ENCODE data around the gene SF3A1. TPM values are rescaled to one million over a fixed set of nuclear protein-coding genes. Genes with fewer than 3 reads are reported as not detected.

Gene SF3A1
- total RNA-seq, 1 experiment from 2014 or later, result 167 TPM

GRCh38 chr22:30284666-30285065 is 72.0 kb downstream of the SF3A1 start:
- ChIA-PET POLR2A (interaction anchor here (0.7 kb wide), 1 partner anchor 22 kb away, joined by 3 read pairs; no protein-coding TSS in a partner anchor), CTCF (interaction anchor here (1.5 to 2.6 kb wide), 4 partner anchors 8 to 176 kb away, joined by 5 to 21 read pairs (median 12); partner anchors contain the start of gene RNF215)
- H3K27ac Mint-ChIP-seq (ENCODE audit: low read depth, unreplicated experiment), result no peak overlapping the region
- DNase-seq (ENCODE audit: unreplicated experiment), result no peak
- TF ChIP-seq CTCF (IDR thresholded peaks at IDR 0.05; ENCODE audit: unreplicated experiment), result no peak
- intact Hi-C loops (cut with micrococcal nuclease), result no loop called here
- H3K36me3 Mint-ChIP-seq (ENCODE audit: insufficient read depth, unreplicated experiment), result no peaks in the 10 kb centered on the region
- peaks cover 10% of the 10 kb centered on the region for H3K4me1 Mint-ChIP-seq (ENCODE audit: insufficient read depth, unreplicated experiment)
- no peak overlapping the region for H3K4me3 Mint-ChIP-seq (ENCODE audit: unreplicated experiment)
- H3K27me3 Mint-ChIP-seq (ENCODE audit: insufficient read depth, unreplicated experiment), result no peaks in the 10 kb centered on the region
- no peaks in the 10 kb centered on the region for H3K9me3 Mint-ChIP-seq (ENCODE audit: unreplicated experiment)
- BruUV-seq (replicated peaks), result no TSS peak

GRCh38 chr22:30284172-30284571 is 72.5 kb downstream of the SF3A1 start:
- no peaks in the 10 kb centered on the region for H3K36me3 Mint-ChIP-seq (ENCODE audit: insufficient read depth, unreplicated experiment)
- H3K27ac Mint-ChIP-seq (ENCODE audit: low read depth, unreplicated experiment), result no peak overlapping the region
- H3K27me3 Mint-ChIP-seq (ENCODE audit: insufficient read depth, unreplicated experiment), result no peaks in the 10 kb centered on the region
- ChIA-PET POLR2A (interaction anchor here (0.6 kb wide), 1 partner anchor 21 kb away, joined by 3 read pairs; no protein-coding TSS in a partner anchor), CTCF (interaction anchor here (0.6 to 2.6 kb wide), 5 partner anchors 9 to 176 kb away, joined by 3 to 21 read pairs (median 8); no protein-coding TSS in a partner anchor)
- TF ChIP-seq CTCF (IDR thresholded peaks at IDR 0.05; ENCODE audit: unreplicated experiment), result no peak
- BruUV-seq (replicated peaks), result no TSS peak
- DNase-seq (ENCODE audit: unreplicated experiment), result no peak
- H3K9me3 Mint-ChIP-seq (ENCODE audit: unreplicated experiment), result no peaks in the 10 kb centered on the region
- peaks cover 15% of the 10 kb centered on the region for H3K4me1 Mint-ChIP-seq (ENCODE audit: insufficient read depth, unreplicated experiment)
- no peak overlapping the region for H3K4me3 Mint-ChIP-seq (ENCODE audit: unreplicated experiment)
- intact Hi-C loops (cut with micrococcal nuclease), result no loop called here

GRCh38 chr22:30283342-30283741 is 73.4 kb downstream of the SF3A1 start:
- TF ChIP-seq CTCF (IDR thresholded peaks at IDR 0.05; ENCODE audit: unreplicated experiment), result no peak
- no peaks in the 10 kb centered on the region for H3K27me3 Mint-ChIP-seq (ENCODE audit: insufficient read depth, unreplicated experiment)
- BruUV-seq (replicated peaks), result no TSS peak
- ChIA-PET CTCF (interaction anchor here (0.6 to 1.5 kb wide), 7 partner anchors 9 to 202 kb away, joined by 3 to 8 read pairs (median 4); no protein-coding TSS in a partner anchor), POLR2A (interaction anchor here (1.4 kb wide), 1 partner anchor 43 kb away, joined by 3 read pairs; the partner anchor contains the start of gene TBC1D10A)
- H3K4me1 Mint-ChIP-seq (ENCODE audit: insufficient read depth, unreplicated experiment), result peaks cover 23% of the 10 kb centered on the region
- no peak overlapping the region for H3K27ac Mint-ChIP-seq (ENCODE audit: low read depth, unreplicated experiment)
- no peaks in the 10 kb centered on the region for H3K9me3 Mint-ChIP-seq (ENCODE audit: unreplicated experiment)
- no peaks in the 10 kb centered on the region for H3K36me3 Mint-ChIP-seq (ENCODE audit: insufficient read depth, unreplicated experiment)
- intact Hi-C loops (cut with micrococcal nuclease), result no loop called here
- no peak for DNase-seq (ENCODE audit: unreplicated experiment)
- no peak overlapping the region for H3K4me3 Mint-ChIP-seq (ENCODE audit: unreplicated experiment)

- no TSS peak for BruUV-seq (replicated peaks)
- no peak overlapping the region for H3K4me3 Mint-ChIP-seq (ENCODE audit: unreplicated experiment)
- CTCF ChIA-PET, result interaction anchor here (0.6 to 1.5 kb wide), 6 partner anchors 19 to 203 kb away, joined by 3 to 8 read pairs (median 4); no protein-coding TSS in a partner anchor
- no peak for DNase-seq (ENCODE audit: unreplicated experiment)
- H3K4me1 Mint-ChIP-seq (ENCODE audit: insufficient read depth, unreplicated experiment), result peaks cover 30% of the 10 kb centered on the region
- intact Hi-C loops (cut with micrococcal nuclease), result no loop called here
- POLR2A ChIA-PET, result interaction anchor here (1.4 kb wide), 1 partner anchor 44 kb away, joined by 3 read pairs; the partner anchor contains the start of gene TBC1D10A
- no peaks in the 10 kb centered on the region for H3K36me3 Mint-ChIP-seq (ENCODE audit: insufficient read depth, unreplicated experiment)
- no peaks in the 10 kb centered on the region for H3K9me3 Mint-ChIP-seq (ENCODE audit: unreplicated experiment)
- no peaks in the 10 kb centered on the region for H3K27me3 Mint-ChIP-seq (ENCODE audit: insufficient read depth, unreplicated experiment)
- no peak for TF ChIP-seq CTCF (IDR thresholded peaks at IDR 0.05; ENCODE audit: unreplicated experiment)
- no peak overlapping the region for H3K27ac Mint-ChIP-seq (ENCODE audit: low read depth, unreplicated experiment)
These were observed 74.1 kb downstream of the SF3A1 start for GRCh38 chr22:30282616-30283046.

Other genes with a start within 250 kb of the SF3A1 start
- gene LIF, start 110.1 kb downstream of the SF3A1 start, total RNA-seq (2022), result 9.5 and 19.3 TPM in 2 replicates
- gene OSM, start 90.0 kb downstream of the SF3A1 start, total RNA-seq (2022), result not detected in 2 replicates
- 1.2 and 4.8 TPM in 2 replicates for gene CASTOR1, start 67.4 kb downstream of the SF3A1 start, total RNA-seq (2022)
- 11.1 and 13.1 TPM in 2 replicates for gene TBC1D10A, start 30.0 kb downstream of the SF3A1 start, total RNA-seq (2022)
- gene CCDC157, start 113 bp upstream of the SF3A1 start, total RNA-seq (2022), result 1.1 and 1.7 TPM in 2 replicates
- gene RNF215, start 30.5 kb upstream of the SF3A1 start, total RNA-seq (2022), result 18.4 and 19.6 TPM in 2 replicates
- 20.0 and 29.1 TPM in 2 replicates for gene SEC14L2, start 40.1 kb upstream of the SF3A1 start, total RNA-seq (2022)
- gene MTFP1, start 68.9 kb upstream of the SF3A1 start, total RNA-seq (2022), result 23.2 and 31.6 TPM in 2 replicates
- not detected in 2 replicates for gene SEC14L3, start 115.1 kb upstream of the SF3A1 start, total RNA-seq (2022)
- not detected in 2 replicates for gene SEC14L4, start 148.8 kb upstream of the SF3A1 start, total RNA-seq (2022)
- gene SEC14L6, start 189.8 kb upstream of the SF3A1 start, total RNA-seq (2022), result not detected in 2 replicates
- gene GAL3ST1, start 217.8 kb upstream of the SF3A1 start, total RNA-seq (2022), result not detected in 2 replicates
- 114 and 145 TPM in 2 replicates for gene PES1, start 235.0 kb upstream of the SF3A1 start, total RNA-seq (2022)

All from MCF 10A (cell line).